Fibroblast of lung (primary cell): Measurements from ENCODE around the gene ADAMTS17.

Experiments used
- EZH2 ChIP-seq: IDR thresholded peaks from 2 replicates; pipeline ENCODE4 v1.5.1; 2012; ENCODE audit warnings: low read length, control low read depth, mild to moderate bottlenecking; ENCODE audit errors: missing control alignments
- TF ChIP-seq, protein P1 (sequence below), 2 donors: IDR thresholded peaks in 1 of 2; conservative IDR thresholded peaks in 1 of 2; 1 replicate in 1 of 2; 2 replicates in 1 of 2; pipeline ENCODE4 v1.5.1; 2011 to 2012; ENCODE audit warnings: low read length in 2 of 2, control low read depth in 1 of 2, inconsistent platforms in 1 of 2, low read depth in 1 of 2, mild to moderate bottlenecking in 1 of 2

DNA sequence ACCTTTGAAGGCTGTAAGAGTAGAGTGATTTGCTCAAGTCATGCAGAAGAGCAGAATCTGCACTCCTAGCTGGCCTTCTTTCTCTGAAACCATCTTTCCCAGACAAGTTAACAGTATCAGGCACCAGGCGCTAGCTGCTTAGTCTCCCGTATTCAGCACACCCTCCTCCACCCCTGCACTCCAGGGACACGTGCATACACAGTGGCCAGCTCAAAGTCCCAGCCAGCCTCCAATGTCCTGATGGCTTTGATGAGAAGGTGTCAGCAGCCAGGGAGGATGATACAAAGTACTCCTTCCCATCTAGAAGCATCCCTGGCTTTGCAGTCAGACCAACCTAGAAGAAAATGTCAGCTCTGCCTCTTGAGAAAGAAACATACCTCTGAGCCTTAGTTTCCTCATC is 177.8 kb downstream of the ADAMTS17 start:
- TF ChIP-seq, protein P1, sequence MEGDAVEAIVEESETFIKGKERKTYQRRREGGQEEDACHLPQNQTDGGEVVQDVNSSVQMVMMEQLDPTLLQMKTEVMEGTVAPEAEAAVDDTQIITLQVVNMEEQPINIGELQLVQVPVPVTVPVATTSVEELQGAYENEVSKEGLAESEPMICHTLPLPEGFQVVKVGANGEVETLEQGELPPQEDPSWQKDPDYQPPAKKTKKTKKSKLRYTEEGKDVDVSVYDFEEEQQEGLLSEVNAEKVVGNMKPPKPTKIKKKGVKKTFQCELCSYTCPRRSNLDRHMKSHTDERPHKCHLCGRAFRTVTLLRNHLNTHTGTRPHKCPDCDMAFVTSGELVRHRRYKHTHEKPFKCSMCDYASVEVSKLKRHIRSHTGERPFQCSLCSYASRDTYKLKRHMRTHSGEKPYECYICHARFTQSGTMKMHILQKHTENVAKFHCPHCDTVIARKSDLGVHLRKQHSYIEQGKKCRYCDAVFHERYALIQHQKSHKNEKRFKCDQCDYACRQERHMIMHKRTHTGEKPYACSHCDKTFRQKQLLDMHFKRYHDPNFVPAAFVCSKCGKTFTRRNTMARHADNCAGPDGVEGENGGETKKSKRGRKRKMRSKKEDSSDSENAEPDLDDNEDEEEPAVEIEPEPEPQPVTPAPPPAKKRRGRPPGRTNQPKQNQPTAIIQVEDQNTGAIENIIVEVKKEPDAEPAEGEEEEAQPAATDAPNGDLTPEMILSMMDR (conservative IDR thresholded peaks at IDR 0.05 in 1 of 2, IDR thresholded peaks at IDR 0.05 in 1 of 2; ENCODE audit: low read depth in 1 of 2, low read length in 2 of 2), result no peak
- TF ChIP-seq EZH2, result no peak
